DOHH2 (cell line): ENCODE data around the gene RHOG.

Source experiments
- CTCF ChIP-seq: fragments of 200-600 bp; sonication (generic); IDR thresholded peaks from one replicate; pipeline ENCODE4 v1.5.1; 2014; ENCODE audit warnings: antibody characterized with exemption, mild to moderate bottlenecking, low read depth, low read length; ENCODE audit not compliant: poor library complexity, severe bottlenecking
- EZH2phosphoT487 ChIP-seq: fragments of 200-600 bp; sonication (generic); IDR thresholded peaks from 2 replicates; pipeline ENCODE4 v1.6.1; 2017; ENCODE audit warnings: borderline replicate concordance, mild to moderate bottlenecking, antibody characterized with exemption, low read length, moderate library complexity, mixed read lengths

GRCh38 chr11:3853899-3854659 is 13.3 kb upstream of the RHOG start:
- TF ChIP-seq CTCF, result no peak
- no peak for TF ChIP-seq EZH2phosphoT487
